ENCODE data around the gene ANKFY1.

The ANKFY1 gene

DNA sequence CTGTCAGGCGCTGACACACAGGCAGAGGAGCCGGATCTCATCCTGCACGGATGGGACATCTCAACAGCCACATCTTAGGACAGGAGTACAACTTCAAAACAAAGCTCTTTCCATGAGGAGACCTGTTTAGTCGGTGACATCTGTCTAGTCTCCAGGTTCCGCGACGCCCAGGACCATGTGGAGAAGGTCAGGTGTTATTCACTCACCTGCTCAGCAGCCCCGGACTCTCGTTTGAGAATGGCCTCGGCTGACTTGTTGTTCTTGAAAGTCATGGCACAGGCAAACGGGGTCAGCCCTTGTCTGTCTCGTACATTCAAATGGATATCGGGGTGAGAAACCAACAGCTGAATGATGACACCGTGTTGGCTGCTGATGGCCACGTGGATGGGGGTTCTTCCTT lies 85.1 kb downstream of the ANKFY1 start:
- H3K4me3 ChIP-seq (ENCODE audit: low read length) = no peak overlapping the region
- H3K4me1 ChIP-seq (ENCODE audit: insufficient read depth, low read length) = no peaks in the 10 kb centered on the region
- H3K9me3 ChIP-seq (ENCODE audit: low read length) = no peaks in the 10 kb centered on the region
- peaks cover 90% of the 10 kb centered on the region for H3K36me3 ChIP-seq (ENCODE audit: insufficient read depth, low read length)
- H3K27me3 ChIP-seq (ENCODE audit: insufficient read depth, low read length) = no peaks in the 10 kb centered on the region
- H2AFZ ChIP-seq (ENCODE audit: low read depth, low read length) = no peak overlapping the region

DNA sequence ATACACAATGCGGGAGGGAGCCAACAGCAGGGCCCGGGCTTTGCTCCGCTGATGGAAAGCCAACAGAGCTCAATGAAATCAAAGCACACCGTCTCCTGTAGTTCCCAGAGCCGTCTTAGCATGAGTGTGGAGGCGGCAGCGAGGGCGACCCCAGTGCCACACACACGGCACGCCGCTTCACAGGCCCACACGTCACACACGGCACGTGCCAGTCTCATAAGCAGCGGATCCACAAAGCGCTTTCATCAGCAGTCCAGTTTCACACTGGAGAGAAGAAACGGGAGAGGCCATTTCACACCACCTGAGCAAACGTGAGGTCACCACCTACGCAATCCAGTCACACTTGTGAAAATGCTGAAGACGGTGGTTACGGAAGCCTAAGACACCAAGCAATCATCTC lies 86.0 kb downstream of the ANKFY1 start:
- H3K4me1 ChIP-seq (ENCODE audit: insufficient read depth, low read length) = no peaks in the 10 kb centered on the region
- no peaks in the 10 kb centered on the region for H3K27me3 ChIP-seq (ENCODE audit: insufficient read depth, low read length)
- no peak overlapping the region for H2AFZ ChIP-seq (ENCODE audit: low read depth, low read length)
- no peak overlapping the region for H3K4me3 ChIP-seq (ENCODE audit: low read length)
- H3K36me3 ChIP-seq (ENCODE audit: insufficient read depth, low read length) = peaks cover 87% of the 10 kb centered on the region
- no peaks in the 10 kb centered on the region for H3K9me3 ChIP-seq (ENCODE audit: low read length)

GRCh38 chr17:4176808-4177472 lies 86.8 kb downstream of the ANKFY1 start:
- Histone ChIP-seq H3K36me3 (ENCODE audit: insufficient read depth, low read length) (peaks cover 87% of the 10 kb centered on the region), H3K9me3 (ENCODE audit: low read length) (no peaks in the 10 kb centered on the region), H3K4me3 (ENCODE audit: low read length) (no peak overlapping the region), H3K4me1 (ENCODE audit: insufficient read depth, low read length) (no peaks in the 10 kb centered on the region), H2AFZ (ENCODE audit: low read depth, low read length) (no peak overlapping the region), H3K27me3 (ENCODE audit: insufficient read depth, low read length) (no peaks in the 10 kb centered on the region)

- Histone ChIP-seq H3K36me3 (ENCODE audit: insufficient read depth, low read length) (peaks cover 87% of the 10 kb centered on the region), H3K4me1 (ENCODE audit: insufficient read depth, low read length) (no peaks in the 10 kb centered on the region), H3K4me3 (ENCODE audit: low read length) (no peak overlapping the region), H3K27me3 (ENCODE audit: insufficient read depth, low read length) (no peaks in the 10 kb centered on the region), H3K9me3 (ENCODE audit: low read length) (no peaks in the 10 kb centered on the region), H2AFZ (ENCODE audit: low read depth, low read length) (no peak overlapping the region)
Measured at GRCh38 chr17:4175921-4176807, 87.6 kb downstream of the ANKFY1 start.

- H3K27me3 ChIP-seq (ENCODE audit: insufficient read depth, low read length) = no peaks in the 10 kb centered on the region
- H3K9me3 ChIP-seq (ENCODE audit: low read length) = no peaks in the 10 kb centered on the region
- no peak overlapping the region for H3K4me3 ChIP-seq (ENCODE audit: low read length)
- peaks cover 93% of the 10 kb centered on the region for H3K36me3 ChIP-seq (ENCODE audit: insufficient read depth, low read length)
- H3K4me1 ChIP-seq (ENCODE audit: insufficient read depth, low read length) = no peaks in the 10 kb centered on the region
- H2AFZ ChIP-seq (ENCODE audit: low read depth, low read length) = no peak overlapping the region
Measured at GRCh38 chr17:4174556-4174955, 89.2 kb downstream of the ANKFY1 start.

GRCh38 chr17:4173781-4174180 lies 90.0 kb downstream of the ANKFY1 start:
- Histone ChIP-seq H3K4me3 (ENCODE audit: low read length) (no peak overlapping the region), H3K9me3 (ENCODE audit: low read length) (no peaks in the 10 kb centered on the region), H3K27me3 (ENCODE audit: insufficient read depth, low read length) (no peaks in the 10 kb centered on the region), H2AFZ (ENCODE audit: low read depth, low read length) (no peak overlapping the region), H3K4me1 (ENCODE audit: insufficient read depth, low read length) (no peaks in the 10 kb centered on the region), H3K36me3 (ENCODE audit: insufficient read depth, low read length) (peaks cover 93% of the 10 kb centered on the region)

- no peaks in the 10 kb centered on the region for H3K4me1 ChIP-seq (ENCODE audit: insufficient read depth, low read length)
- H3K9me3 ChIP-seq (ENCODE audit: low read length) = no peaks in the 10 kb centered on the region
- H3K27me3 ChIP-seq (ENCODE audit: insufficient read depth, low read length) = no peaks in the 10 kb centered on the region
- H2AFZ ChIP-seq (ENCODE audit: low read depth, low read length) = no peak overlapping the region
- H3K36me3 ChIP-seq (ENCODE audit: insufficient read depth, low read length) = peaks cover 88% of the 10 kb centered on the region
- H3K4me3 ChIP-seq (ENCODE audit: low read length) = no peak overlapping the region
Measured at GRCh38 chr17:4172356-4172755, 91.4 kb downstream of the ANKFY1 start.

- Histone ChIP-seq H3K36me3 (ENCODE audit: insufficient read depth, low read length) (peaks cover 87% of the 10 kb centered on the region), H2AFZ (ENCODE audit: low read depth, low read length) (no peak overlapping the region), H3K9me3 (ENCODE audit: low read length) (no peaks in the 10 kb centered on the region), H3K27me3 (ENCODE audit: insufficient read depth, low read length) (no peaks in the 10 kb centered on the region), H3K4me3 (ENCODE audit: low read length) (no peak overlapping the region), H3K4me1 (ENCODE audit: insufficient read depth, low read length) (no peaks in the 10 kb centered on the region)
Measured at GRCh38 chr17:4170639-4171280, 93.0 kb downstream of the ANKFY1 start.

DNA sequence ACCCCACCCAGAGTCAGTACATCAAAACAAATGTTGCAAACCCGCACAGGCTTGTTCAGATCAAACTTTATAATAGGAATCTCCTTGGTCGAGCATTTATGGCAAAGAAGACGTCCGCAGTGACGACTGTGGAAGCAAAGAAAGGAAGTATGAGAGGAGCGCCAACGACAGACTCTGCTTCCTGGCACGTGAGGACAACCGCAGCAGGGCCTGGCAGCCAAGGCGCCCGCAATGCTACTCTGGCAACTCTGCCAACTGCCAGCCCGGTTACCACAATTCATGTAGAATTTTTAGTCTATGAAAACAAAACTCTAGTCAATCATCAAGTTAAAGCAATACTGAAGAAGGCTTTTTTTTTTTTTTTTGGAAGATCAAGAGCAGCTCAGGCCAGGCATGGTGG lies 96.0 kb downstream of the ANKFY1 start:
- Histone ChIP-seq H3K36me3 (ENCODE audit: insufficient read depth, low read length) (peaks cover 84% of the 10 kb centered on the region), H3K4me1 (ENCODE audit: insufficient read depth, low read length) (no peaks in the 10 kb centered on the region), H3K27me3 (ENCODE audit: insufficient read depth, low read length) (no peaks in the 10 kb centered on the region), H3K4me3 (ENCODE audit: low read length) (no peak overlapping the region), H3K9me3 (ENCODE audit: low read length) (no peaks in the 10 kb centered on the region), H2AFZ (ENCODE audit: low read depth, low read length) (no peak overlapping the region)

DNA sequence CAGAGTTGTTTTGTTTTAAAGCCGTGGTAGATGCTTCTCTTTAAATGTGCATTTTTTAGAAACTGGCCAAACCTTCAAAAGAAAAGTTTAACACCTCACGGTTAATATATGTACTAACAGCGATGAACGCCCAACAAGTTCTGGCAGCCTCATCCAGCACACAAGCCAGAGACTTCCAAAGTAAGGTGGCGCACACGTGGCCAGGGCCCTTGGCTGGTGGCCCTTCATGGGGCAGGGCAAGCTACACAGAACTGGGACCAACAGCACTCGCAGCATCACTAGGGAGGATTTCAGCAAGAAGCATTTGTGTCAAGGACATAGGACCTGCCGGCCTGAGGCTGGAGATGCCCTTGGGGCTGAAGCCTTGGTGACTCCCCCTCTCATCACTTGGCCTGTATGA lies 97.4 kb downstream of the ANKFY1 start:
- Histone ChIP-seq H3K9me3 (ENCODE audit: low read length) (no peaks in the 10 kb centered on the region), H3K36me3 (ENCODE audit: insufficient read depth, low read length) (peaks cover 72% of the 10 kb centered on the region), H3K4me1 (ENCODE audit: insufficient read depth, low read length) (no peaks in the 10 kb centered on the region), H2AFZ (ENCODE audit: low read depth, low read length) (no peak overlapping the region), H3K27me3 (ENCODE audit: insufficient read depth, low read length) (no peaks in the 10 kb centered on the region), H3K4me3 (ENCODE audit: low read length) (no peak overlapping the region)

DNA sequence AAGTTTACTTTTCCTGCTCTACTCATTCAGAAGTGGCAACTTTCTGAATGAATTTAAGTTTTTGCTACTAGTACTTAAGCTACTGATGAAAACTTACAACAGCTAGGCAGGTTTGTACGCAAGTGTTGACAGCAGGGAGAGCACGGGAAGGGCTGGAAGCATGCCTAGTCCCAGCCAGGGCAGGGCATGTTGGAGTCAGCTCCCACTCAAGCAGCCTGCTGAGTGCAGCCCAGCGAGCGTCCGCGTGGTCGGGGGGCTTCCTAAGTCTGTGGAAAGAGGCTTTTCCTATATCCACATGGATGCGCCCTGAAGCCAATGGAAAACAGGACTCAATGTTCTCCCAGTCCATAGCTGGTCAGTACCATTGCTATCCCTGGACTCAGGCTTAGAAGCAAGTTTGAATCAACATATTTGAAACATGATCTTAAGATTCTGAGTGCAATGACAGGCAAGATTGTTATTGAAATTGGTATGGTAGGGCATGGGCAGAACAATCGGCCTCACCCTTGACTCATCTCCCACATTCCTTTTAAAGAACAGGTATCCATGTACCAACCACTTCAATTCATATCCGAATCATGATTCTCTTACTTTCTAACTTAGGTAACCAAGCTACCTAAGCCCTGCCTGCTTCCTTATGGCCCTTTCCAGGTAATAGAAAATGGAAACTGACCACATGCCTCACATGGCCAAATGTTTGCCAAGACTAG lies 98.3 kb downstream of the ANKFY1 start:
- H2AFZ ChIP-seq (ENCODE audit: low read depth, low read length) = no peak overlapping the region
- peaks cover 62% of the 10 kb centered on the region for H3K36me3 ChIP-seq (ENCODE audit: insufficient read depth, low read length)
- no peak overlapping the region for H3K4me3 ChIP-seq (ENCODE audit: low read length)
- no peaks in the 10 kb centered on the region for H3K27me3 ChIP-seq (ENCODE audit: insufficient read depth, low read length)
- no peaks in the 10 kb centered on the region for H3K4me1 ChIP-seq (ENCODE audit: insufficient read depth, low read length)
- H3K9me3 ChIP-seq (ENCODE audit: low read length) = no peaks in the 10 kb centered on the region

- Histone ChIP-seq H3K4me3 (ENCODE audit: low read length) (no peak overlapping the region), H3K9me3 (ENCODE audit: low read length) (no peaks in the 10 kb centered on the region), H2AFZ (ENCODE audit: low read depth, low read length) (no peak overlapping the region), H3K4me1 (ENCODE audit: insufficient read depth, low read length) (no peaks in the 10 kb centered on the region), H3K36me3 (ENCODE audit: insufficient read depth, low read length) (peaks cover 47% of the 10 kb centered on the region), H3K27me3 (ENCODE audit: insufficient read depth, low read length) (no peaks in the 10 kb centered on the region)
Measured at GRCh38 chr17:4163951-4164350, 99.8 kb downstream of the ANKFY1 start.

Measured in neuron (in vitro differentiated cells).